ENCODE results near the gene NELL1. TPM values are rescaled to one million over a fixed set of nuclear protein-coding genes. Genes with fewer than 3 reads are reported as not detected.

The NELL1 gene
- total RNA-seq, 2 donors from 2014 or later, result not detected

DNA sequence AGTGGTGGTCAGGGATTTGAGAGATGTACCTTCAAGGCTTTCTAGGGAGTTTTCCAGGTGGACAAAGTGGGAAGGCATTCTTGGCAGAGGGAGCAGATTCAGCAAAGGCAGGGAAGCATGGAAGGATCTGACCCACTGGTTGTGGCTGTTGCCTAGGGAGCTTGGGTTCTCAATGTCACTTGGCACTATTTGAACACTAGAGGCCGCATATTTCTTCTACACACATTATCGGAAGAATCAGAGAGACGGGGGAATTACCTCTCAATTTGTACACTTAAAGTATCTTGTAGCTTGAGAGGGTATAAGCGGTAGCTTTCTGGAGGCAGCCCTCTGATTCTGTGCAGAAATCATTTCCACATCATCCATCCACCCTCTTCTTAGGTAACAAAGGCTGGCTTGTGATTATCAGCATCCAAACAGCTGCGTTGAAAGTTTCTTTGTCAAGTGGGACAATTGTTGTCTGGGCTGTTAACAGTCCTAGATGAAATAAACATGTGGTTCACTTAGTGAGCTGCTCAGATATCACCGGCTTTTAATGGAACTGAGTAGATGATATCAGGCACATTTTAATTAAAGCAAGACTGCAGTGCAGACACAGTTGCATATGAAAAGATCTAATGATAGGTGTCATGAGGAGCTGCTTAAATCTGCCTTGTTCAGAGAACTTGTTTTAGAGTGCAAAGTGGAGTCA lies 2.6 kb downstream of the NELL1 start:
- no peak for ATAC-seq (replicated peaks in 1 of 2)
- no peak overlapping the region for H3K27ac Mint-ChIP-seq
- H3K4me1 Mint-ChIP-seq (ENCODE audit: low read depth), result no peaks in the 10 kb centered on the region
- H3K36me3 Mint-ChIP-seq (ENCODE audit: insufficient read depth in 2 of 2), result no peaks in the 10 kb centered on the region
- no peak for DNase-seq
- H3K9me3 Mint-ChIP-seq, result no peaks in the 10 kb centered on the region
- peaks cover 72% of the 10 kb centered on the region for H3K27me3 Mint-ChIP-seq (ENCODE audit: low read depth)
- no peak overlapping the region for H3K4me3 Mint-ChIP-seq

DNA sequence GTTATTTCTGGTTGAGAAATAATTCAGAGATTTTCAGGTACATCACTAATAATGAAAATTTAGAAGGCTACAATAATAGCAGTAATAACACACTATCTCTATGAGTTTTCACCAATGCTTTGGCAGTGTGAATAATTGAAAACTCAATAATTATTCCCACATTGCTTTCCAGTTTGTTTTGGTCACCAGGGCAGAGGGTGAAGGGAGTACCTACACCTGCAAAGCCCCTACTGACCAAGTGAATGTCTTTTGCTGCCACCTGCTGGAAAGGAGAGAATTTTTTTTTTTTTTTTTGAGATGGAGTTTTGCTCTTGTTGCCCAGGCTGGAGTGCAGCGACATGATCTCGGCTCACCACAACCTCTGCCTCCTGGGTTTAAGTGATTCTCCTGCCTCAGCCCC lies 3.2 kb downstream of the NELL1 start:
- no peak overlapping the region for H3K27ac Mint-ChIP-seq
- no peaks in the 10 kb centered on the region for H3K9me3 Mint-ChIP-seq
- H3K27me3 Mint-ChIP-seq (ENCODE audit: low read depth), result peaks cover 66% of the 10 kb centered on the region
- H3K4me1 Mint-ChIP-seq (ENCODE audit: low read depth), result no peaks in the 10 kb centered on the region
- H3K4me3 Mint-ChIP-seq, result no peak overlapping the region
- H3K36me3 Mint-ChIP-seq (ENCODE audit: insufficient read depth in 2 of 2), result no peaks in the 10 kb centered on the region
- DNase-seq (peak in 1 of 2 donors; percentile 2), ATAC-seq (replicated peaks in 1 of 2) (no peak)

DNA sequence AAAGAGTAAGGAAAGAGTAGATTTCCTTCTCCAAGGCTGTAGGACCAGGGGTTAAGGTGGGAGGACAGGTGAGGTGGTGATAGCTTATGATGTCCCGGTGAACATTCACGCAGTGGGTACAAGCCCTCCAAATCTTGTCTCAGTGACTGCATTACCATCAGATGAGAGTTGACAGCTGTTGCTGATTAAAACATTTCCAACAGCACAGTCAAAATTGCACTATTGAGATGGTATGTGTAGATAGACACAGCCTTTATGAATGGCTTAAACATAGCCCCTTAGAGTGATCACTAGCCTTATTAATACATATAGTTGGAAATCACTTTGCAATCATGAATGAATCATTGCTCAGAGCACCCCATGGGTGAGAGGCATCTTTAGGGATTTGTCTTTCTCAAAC lies 7.3 kb downstream of the NELL1 start:
- ATAC-seq (replicated peaks in 1 of 2), result no peak
- H3K4me1 Mint-ChIP-seq (ENCODE audit: low read depth), result no peaks in the 10 kb centered on the region
- H3K27me3 Mint-ChIP-seq (ENCODE audit: low read depth), result peaks cover 29% of the 10 kb centered on the region
- H3K27ac Mint-ChIP-seq, result no peak overlapping the region
- no peak for DNase-seq
- H3K36me3 Mint-ChIP-seq (ENCODE audit: insufficient read depth in 2 of 2), result no peaks in the 10 kb centered on the region
- no peaks in the 10 kb centered on the region for H3K9me3 Mint-ChIP-seq
- H3K4me3 Mint-ChIP-seq, result no peak overlapping the region

DNA sequence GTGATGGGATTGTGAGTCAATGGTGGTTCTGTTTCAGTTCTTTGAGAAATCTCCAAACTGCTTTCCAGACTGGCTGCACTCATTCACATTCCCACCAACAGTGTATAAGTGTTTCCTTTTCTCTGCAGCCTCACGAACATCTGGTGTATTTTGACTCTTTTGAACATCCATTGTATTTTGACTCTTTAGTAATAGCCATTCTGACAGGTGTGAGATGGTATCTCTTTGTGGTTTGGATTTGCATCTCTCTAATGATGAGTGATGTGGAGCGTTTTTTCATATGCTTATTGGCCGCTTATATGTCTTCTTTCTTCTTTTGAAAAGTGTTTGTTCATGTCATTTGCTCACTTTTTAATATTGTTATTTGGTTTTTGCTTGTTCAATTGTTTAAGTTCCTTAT lies 19.4 kb downstream of the NELL1 start:
- Mint-ChIP-seq H3K4me3 (no peak overlapping the region), H3K27me3 (ENCODE audit: low read depth) (no peaks in the 10 kb centered on the region), H3K36me3 (ENCODE audit: insufficient read depth in 2 of 2) (peaks cover 0 to 1% of the 10 kb centered on the region in 2 donors), H3K9me3 (peaks cover 0 to 2% of the 10 kb centered on the region in 2 donors), H3K27ac (no peak overlapping the region), H3K4me1 (ENCODE audit: low read depth) (no peaks in the 10 kb centered on the region)
- ATAC-seq (replicated peaks in 1 of 2) (no peak), DNase-seq (no peak)

DNA sequence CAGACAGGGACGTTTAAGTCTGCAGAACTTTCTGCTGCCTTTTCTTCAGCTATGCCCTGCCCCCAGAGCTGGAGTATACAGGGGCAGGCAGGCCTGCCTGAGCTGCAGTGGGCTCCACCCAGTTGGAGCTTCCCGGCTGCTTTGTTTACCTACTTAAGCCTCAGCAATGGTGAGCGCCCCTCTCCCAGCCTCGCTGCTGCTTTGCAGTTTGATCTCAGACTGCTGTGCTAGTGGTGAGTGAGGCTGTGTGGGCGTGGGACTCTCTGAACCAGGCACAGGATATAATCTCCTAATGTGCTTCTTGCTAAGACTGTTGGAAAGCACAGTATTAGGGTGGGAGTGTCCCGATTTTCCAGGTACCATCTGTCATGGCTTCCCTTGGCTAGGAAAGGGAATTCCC lies 38.5 kb downstream of the NELL1 start:
- Mint-ChIP-seq H3K36me3 (ENCODE audit: insufficient read depth in 2 of 2) (peaks cover 0 to 2% of the 10 kb centered on the region in 2 donors), H3K4me3 (no peak overlapping the region), H3K4me1 (ENCODE audit: low read depth) (no peaks in the 10 kb centered on the region), H3K9me3 (peaks cover 2 to 7% of the 10 kb centered on the region in 2 donors), H3K27ac (no peak overlapping the region), H3K27me3 (ENCODE audit: low read depth) (no peaks in the 10 kb centered on the region)
- ATAC-seq (replicated peaks in 1 of 2) (no peak), DNase-seq (no peak)

DNA sequence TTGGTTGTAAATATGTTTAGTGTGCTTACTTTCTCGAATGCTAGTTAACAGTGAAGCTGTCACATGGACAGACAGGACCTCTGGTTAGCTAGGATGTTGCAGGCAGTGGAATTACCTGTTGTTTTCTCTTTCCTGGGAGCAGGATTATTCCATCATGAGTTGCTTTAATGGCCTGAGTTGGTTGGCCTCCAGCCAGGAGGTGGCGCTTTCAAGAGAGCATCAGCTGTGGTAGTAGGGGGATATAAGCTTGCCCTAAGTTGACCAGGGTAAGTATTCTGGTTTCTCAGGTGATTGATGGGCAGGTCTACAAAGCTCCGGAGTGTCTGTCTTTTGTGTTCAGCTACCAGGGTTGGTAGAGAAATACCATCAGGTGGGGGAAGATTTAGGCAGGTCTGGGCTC lies 43.5 kb downstream of the NELL1 start:
- no peaks in the 10 kb centered on the region for H3K4me1 Mint-ChIP-seq (ENCODE audit: low read depth)
- no peak overlapping the region for H3K4me3 Mint-ChIP-seq
- no peak for DNase-seq
- ATAC-seq (replicated peaks in 1 of 2), result no peak
- peaks cover 0 to 8% of the 10 kb centered on the region in 2 donors for H3K9me3 Mint-ChIP-seq
- no peaks in the 10 kb centered on the region for H3K27me3 Mint-ChIP-seq (ENCODE audit: low read depth)
- H3K27ac Mint-ChIP-seq, result no peak overlapping the region
- no peaks in the 10 kb centered on the region for H3K36me3 Mint-ChIP-seq (ENCODE audit: insufficient read depth in 2 of 2)

DNA sequence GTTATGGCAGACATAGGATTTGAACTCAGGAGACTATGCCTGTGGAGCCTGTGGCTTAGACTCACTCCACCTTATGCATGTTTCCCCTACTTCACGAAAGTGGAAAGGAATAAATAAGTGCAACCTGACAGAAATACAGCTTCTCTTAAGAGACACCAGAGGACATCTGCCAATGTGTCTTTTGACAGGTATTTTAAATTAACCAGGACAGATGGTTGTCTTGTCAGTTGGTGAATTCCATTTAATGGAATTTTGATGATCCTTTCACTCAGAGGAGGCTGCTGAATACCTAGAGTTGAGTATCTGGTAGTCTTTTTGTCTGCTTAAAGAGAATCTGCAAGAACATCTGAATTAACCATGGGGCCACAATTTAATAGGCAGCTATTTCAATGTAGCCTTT lies 46.1 kb downstream of the NELL1 start:
- Mint-ChIP-seq H3K36me3 (ENCODE audit: insufficient read depth in 2 of 2) (no peaks in the 10 kb centered on the region), H3K9me3 (peaks cover 0 to 7% of the 10 kb centered on the region in 2 donors), H3K27ac (no peak overlapping the region), H3K4me1 (ENCODE audit: low read depth) (no peaks in the 10 kb centered on the region), H3K27me3 (ENCODE audit: low read depth) (no peaks in the 10 kb centered on the region), H3K4me3 (no peak overlapping the region)
- ATAC-seq (replicated peaks in 1 of 2), result no peak
- no peak for DNase-seq

DNA sequence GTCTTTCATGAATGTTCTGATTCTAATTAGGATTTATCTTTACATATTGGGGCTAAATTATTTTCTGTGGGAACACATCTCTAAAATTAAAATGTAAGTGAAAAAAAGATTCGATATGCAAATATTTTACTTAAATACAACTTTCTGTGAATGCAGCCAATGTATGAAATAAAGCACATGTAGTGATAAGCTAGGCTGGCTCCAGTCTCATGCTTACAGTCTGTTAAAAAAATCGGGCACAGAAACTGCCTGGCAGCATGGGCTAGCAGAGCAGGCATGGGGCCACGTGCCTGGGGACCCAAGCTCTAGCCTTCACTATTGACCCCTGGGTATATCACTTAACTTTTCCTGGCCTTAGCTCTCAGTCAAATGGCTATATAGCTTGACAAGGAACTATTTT lies 46.5 kb downstream of the NELL1 start:
- Mint-ChIP-seq H3K36me3 (ENCODE audit: insufficient read depth in 2 of 2) (no peaks in the 10 kb centered on the region), H3K4me3 (no peak overlapping the region), H3K9me3 (peaks cover 0 to 7% of the 10 kb centered on the region in 2 donors), H3K4me1 (ENCODE audit: low read depth) (no peaks in the 10 kb centered on the region), H3K27me3 (ENCODE audit: low read depth) (no peaks in the 10 kb centered on the region), H3K27ac (no peak overlapping the region)
- no peak for ATAC-seq (replicated peaks in 1 of 2)
- DNase-seq, result no peak

DNA sequence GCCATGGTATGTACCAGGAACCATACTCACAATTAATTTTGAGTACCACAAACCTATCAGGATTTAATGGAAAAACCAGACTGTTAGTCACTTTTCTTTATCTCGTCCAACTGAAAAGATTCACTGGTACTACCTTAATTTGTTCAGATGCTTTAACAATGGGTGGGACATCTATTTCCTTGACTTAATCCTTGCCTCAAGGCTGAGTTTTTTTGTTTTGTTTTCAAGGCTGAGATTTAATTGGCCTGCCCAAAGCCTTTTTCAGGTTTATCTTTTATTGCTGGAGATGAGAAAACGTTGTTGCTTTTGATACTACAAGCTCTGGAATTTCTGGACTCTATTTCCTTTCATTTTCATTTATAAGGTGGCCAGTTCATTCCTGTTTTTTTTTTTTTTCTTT lies 50.4 kb downstream of the NELL1 start:
- peaks cover 0 to 8% of the 10 kb centered on the region in 2 donors for H3K9me3 Mint-ChIP-seq
- ATAC-seq (replicated peaks in 1 of 2) (no peak), DNase-seq (no peak)
- no peak overlapping the region for H3K27ac Mint-ChIP-seq
- no peaks in the 10 kb centered on the region for H3K36me3 Mint-ChIP-seq (ENCODE audit: insufficient read depth in 2 of 2)
- H3K4me3 Mint-ChIP-seq, result no peak overlapping the region
- no peaks in the 10 kb centered on the region for H3K27me3 Mint-ChIP-seq (ENCODE audit: low read depth)
- no peaks in the 10 kb centered on the region for H3K4me1 Mint-ChIP-seq (ENCODE audit: low read depth)

DNA sequence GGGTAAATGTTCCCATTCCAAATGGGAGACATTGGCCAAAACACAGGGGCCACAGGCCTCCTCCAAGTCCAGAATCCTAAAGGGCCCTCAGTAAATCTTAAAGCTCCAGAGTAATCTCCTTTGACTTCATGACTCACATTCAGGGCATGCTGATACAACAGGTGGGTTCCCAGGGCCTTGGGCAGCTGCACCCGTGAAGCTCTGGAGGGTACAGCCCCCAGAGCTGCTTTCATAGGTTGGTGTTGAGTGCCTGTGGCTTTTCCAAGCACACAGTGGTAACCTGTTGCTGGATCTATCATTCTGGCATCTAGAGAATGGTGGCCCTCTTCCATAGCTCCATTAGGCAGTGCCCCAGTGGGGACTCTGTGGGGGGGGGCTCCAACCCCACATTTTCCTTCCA lies 54.0 kb downstream of the NELL1 start:
- ATAC-seq (replicated peaks in 1 of 2) (no peak), DNase-seq (no peak)
- Mint-ChIP-seq H3K27me3 (ENCODE audit: low read depth) (no peaks in the 10 kb centered on the region), H3K36me3 (ENCODE audit: insufficient read depth in 2 of 2) (no peaks in the 10 kb centered on the region), H3K4me1 (ENCODE audit: low read depth) (no peaks in the 10 kb centered on the region), H3K9me3 (peaks cover 3 to 8% of the 10 kb centered on the region in 2 donors), H3K27ac (no peak overlapping the region), H3K4me3 (no peak overlapping the region)

DNA sequence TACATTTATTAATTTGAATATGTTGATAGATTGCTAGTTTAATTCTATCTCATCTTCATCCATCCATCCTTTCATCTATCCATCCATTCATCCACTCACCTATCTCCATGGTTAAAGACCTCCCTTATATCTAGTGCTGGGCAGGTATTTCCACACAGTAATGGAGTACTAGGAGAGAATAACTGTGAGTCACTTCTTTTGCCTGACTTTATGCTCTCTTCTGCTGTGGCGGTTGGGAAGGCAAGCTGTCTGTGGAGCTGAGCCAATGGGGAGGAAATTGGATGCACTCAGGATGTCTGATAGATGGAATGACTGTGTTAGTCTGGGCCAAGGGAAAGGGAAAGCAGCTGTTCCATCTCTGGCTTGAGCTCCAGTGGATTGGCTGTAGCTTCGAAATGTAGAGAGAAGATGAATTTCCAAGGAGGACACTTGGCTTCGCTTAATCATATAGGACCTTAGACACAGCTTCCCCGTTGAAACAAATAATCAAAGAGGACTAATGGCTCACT lies 60.3 kb downstream of the NELL1 start:
- H3K27me3 Mint-ChIP-seq (ENCODE audit: low read depth), result no peaks in the 10 kb centered on the region
- H3K4me1 Mint-ChIP-seq (ENCODE audit: low read depth), result no peaks in the 10 kb centered on the region
- no peaks in the 10 kb centered on the region for H3K36me3 Mint-ChIP-seq (ENCODE audit: insufficient read depth in 2 of 2)
- H3K9me3 Mint-ChIP-seq, result peaks cover 4 to 6% of the 10 kb centered on the region in 2 donors
- no peak for DNase-seq
- no peak overlapping the region for H3K4me3 Mint-ChIP-seq
- ATAC-seq (replicated peaks in 1 of 2), result no peak
- H3K27ac Mint-ChIP-seq, result no peak overlapping the region

DNA sequence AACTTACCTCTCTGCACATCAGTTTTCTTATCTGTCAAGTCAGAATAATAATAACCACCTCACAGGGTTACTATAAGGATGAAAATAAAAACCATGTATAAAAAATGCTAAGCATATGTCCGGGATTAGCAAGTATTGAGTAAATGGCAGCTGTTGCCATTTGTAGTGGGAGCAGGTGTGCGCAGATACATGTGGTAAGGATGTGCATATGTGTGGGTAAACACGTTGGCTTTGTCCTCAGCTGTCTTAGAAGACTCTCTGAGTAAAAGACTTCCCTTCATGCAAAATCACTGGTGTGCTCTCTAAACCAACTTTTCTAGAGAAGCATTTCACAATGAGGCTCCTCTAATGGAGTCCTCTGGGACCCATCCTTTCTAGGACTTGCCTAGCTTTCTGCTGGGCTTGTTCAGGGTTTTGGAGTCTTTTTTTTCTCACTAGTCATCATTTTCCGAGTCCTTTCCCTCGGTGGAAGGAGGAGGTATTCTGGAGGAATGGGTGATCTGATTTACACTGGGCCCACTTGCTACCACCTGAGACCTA lies 62.4 kb downstream of the NELL1 start:
- H3K9me3 Mint-ChIP-seq, result peaks cover 2 to 6% of the 10 kb centered on the region in 2 donors
- ATAC-seq (replicated peaks in 1 of 2) (no peak), DNase-seq (no peak)
- no peak overlapping the region for H3K27ac Mint-ChIP-seq
- no peaks in the 10 kb centered on the region for H3K4me1 Mint-ChIP-seq (ENCODE audit: low read depth)
- no peaks in the 10 kb centered on the region for H3K36me3 Mint-ChIP-seq (ENCODE audit: insufficient read depth in 2 of 2)
- no peak overlapping the region for H3K4me3 Mint-ChIP-seq
- no peaks in the 10 kb centered on the region for H3K27me3 Mint-ChIP-seq (ENCODE audit: low read depth)

DNA sequence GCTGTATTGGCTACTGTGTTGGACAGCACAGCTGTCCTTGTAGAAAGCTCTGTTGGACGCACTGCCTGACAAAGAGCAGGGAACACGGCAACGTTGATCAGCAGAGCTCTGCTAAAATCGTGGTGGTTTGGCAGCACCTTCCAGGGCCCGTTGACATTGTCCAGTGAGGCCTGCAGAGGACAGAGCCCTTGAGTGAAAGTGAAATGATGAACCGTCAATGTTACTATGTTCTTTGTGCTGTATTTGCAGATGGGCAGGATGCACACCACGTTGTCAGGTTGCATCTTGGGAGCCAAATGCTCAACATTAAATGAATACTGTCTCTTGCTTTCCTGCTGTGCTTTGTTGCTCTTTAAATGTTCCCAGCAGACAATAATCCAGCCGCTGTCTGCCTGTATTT lies 69.7 kb downstream of the NELL1 start:
- no peaks in the 10 kb centered on the region for H3K36me3 Mint-ChIP-seq (ENCODE audit: insufficient read depth in 2 of 2)
- H3K9me3 Mint-ChIP-seq, result peaks cover 2 to 3% of the 10 kb centered on the region in 2 donors
- no peak overlapping the region for H3K4me3 Mint-ChIP-seq
- no peak overlapping the region for H3K27ac Mint-ChIP-seq
- ATAC-seq (replicated peaks in 1 of 2), result no peak
- H3K4me1 Mint-ChIP-seq (ENCODE audit: low read depth), result no peaks in the 10 kb centered on the region
- H3K27me3 Mint-ChIP-seq (ENCODE audit: low read depth), result no peaks in the 10 kb centered on the region
- no peak for DNase-seq

DNA sequence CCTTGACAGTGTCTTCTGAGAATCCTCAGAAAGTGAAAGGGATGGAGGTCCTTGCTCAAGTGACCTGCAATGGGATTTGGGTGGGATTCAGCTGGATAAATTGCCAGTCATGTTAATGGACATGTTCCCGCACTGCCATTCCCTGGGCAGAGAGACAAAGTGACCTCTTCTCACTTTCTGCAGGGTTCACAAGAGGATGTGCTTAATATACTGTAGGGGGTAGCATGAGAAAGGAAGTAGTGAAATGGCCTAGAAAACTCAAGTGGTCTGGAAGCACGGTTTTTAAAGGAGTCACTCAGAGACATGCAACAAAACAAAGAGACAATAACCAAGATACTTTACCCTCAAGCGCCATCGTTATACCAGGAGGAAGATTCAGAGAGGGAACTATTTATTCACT lies 70.2 kb downstream of the NELL1 start:
- no peak for DNase-seq
- H3K27me3 Mint-ChIP-seq (ENCODE audit: low read depth), result no peaks in the 10 kb centered on the region
- no peak overlapping the region for H3K4me3 Mint-ChIP-seq
- no peaks in the 10 kb centered on the region for H3K4me1 Mint-ChIP-seq (ENCODE audit: low read depth)
- H3K9me3 Mint-ChIP-seq, result peaks cover 2 to 3% of the 10 kb centered on the region in 2 donors
- no peaks in the 10 kb centered on the region for H3K36me3 Mint-ChIP-seq (ENCODE audit: insufficient read depth in 2 of 2)
- ATAC-seq (replicated peaks in 1 of 2), result no peak
- no peak overlapping the region for H3K27ac Mint-ChIP-seq

Measured in activated T-cell treated with anti-CD3 and anti-CD28 coated beads, Interleukin-2, amount 50 U/mL, for 72 hours (primary cell).